Upper lobe of left lung (tissue), 6 donors: ENCODE measurements around the gene SLC25A47. TPM values are rescaled to one million over a fixed set of nuclear protein-coding genes. Genes with fewer than 3 reads are reported as not detected.

ENCODE experiments used
- ATAC-seq, 2 donors: fragments of 200-7000 bp; cut with Tn5 transposase; one replicate each; pipeline ENCODE4 v1.9.1; 2022; ENCODE audit warnings: mild to moderate bottlenecking in 2 of 2, moderate library complexity in 2 of 2; ENCODE audit not compliant: low FRiP score in 2 of 2
- DNase-seq, 2 donors: peaks; one replicate each; pipeline ENCODE4 v3.0.0-alpha.2; 2019 to 2020
- H3K27ac ChIP-seq, 4 donors: fragments of 200-600 bp; sonication (generic); one replicate each; pipeline ENCODE4 v1.5.1; 2016 to 2019
- H3K27me3 ChIP-seq, 4 donors: fragments of 200-600 bp; sonication (generic); one replicate each; pipeline ENCODE4 v1.5.1; 2017 to 2019
- H3K36me3 ChIP-seq, 4 donors: fragments of 200-600 bp; sonication (generic); one replicate each; pipeline ENCODE4 v1.5.1; 2016 to 2019
- H3K4me1 ChIP-seq, 4 donors: fragments of 200-600 bp; sonication (generic); one replicate each; pipeline ENCODE4 v1.5.1; 2018 to 2019
- H3K4me3 ChIP-seq, 4 donors: fragments of 200-600 bp; sonication (generic); one replicate each; pipeline ENCODE4 v1.5.1; 2017 to 2019; ENCODE audit warnings: mild to moderate bottlenecking in 2 of 4, moderate library complexity in 1 of 4
- H3K9me3 ChIP-seq, 4 donors: fragments of 200-600 bp; sonication (generic); one replicate each; pipeline ENCODE4 v1.5.1; 2018 to 2019
- CTCF ChIP-seq, 6 experiments: fragments of 450-650 bp in 4 of 6; fragments of 200-600 bp in 2 of 6; sonication (generic) in 2 of 6; IDR thresholded peaks; one replicate each; pipeline ENCODE4 v1.5.1; 2016 to 2019; ENCODE audit warnings: antibody characterized with exemption in 6 of 6
- EP300 ChIP-seq, 4 donors: sonication (generic); formaldehyde crosslinking; IDR thresholded peaks; one replicate each; pipeline ENCODE4 v1.5.1; 2017; ENCODE audit warnings: antibody characterized with exemption in 4 of 4, control low read depth in 2 of 4
- POLR2A ChIP-seq, 4 donors: fragments of 450-650 bp; IDR thresholded peaks; one replicate each; pipeline ENCODE4 v1.5.1; 2016 to 2017; ENCODE audit warnings: antibody characterized with exemption in 4 of 4, mild to moderate bottlenecking in 2 of 4
- POLR2AphosphoS5 ChIP-seq, 2 donors: sonication (generic); formaldehyde crosslinking; IDR thresholded peaks; one replicate each; pipeline ENCODE4 v1.5.1; 2017; ENCODE audit warnings: antibody characterized with exemption in 2 of 2
- WGBS, 2 donors: methylation state at CpG; one replicate each; pipeline ENCODE4 v1.1.5; 2017 to 2018; 5-methylcytosine and 5-hydroxymethylcytosine counted together
- total RNA-seq, 6 donors: library from RNA; depleted of rRNA in 4 of 6; stranded (reverse); fragments of >200 nt in 4 of 6; gene quantifications; one replicate each; pipeline versions ENCODE4 v1.1.0 to v1.2.1, GENCODE V29; 2016 to 2021
- donor health status: DM: no; HTN: no; CAD: no; lungs with moderate emphysema.
- donor health status: DM: no; HTN: yes; CAD: no; lungs with severe emphysema.

The SLC25A47 gene
- total RNA-seq, 6 donors from 2014 or later: not detected

GRCh38 chr14:100332071-100332639 lies 9.0 kb downstream of the SLC25A47 start:
- Histone ChIP-seq H3K4me1 (no peaks in the 10 kb centered on the region), H3K9me3 (no peaks in the 10 kb centered on the region), H3K27ac (no peak overlapping the region), H3K4me3 (no peak overlapping the region), H3K27me3 (no peaks in the 10 kb centered on the region), H3K36me3 (peaks cover 4 to 48% (median 42%) of the 10 kb centered on the region in 4 donors)
- DNase-seq (no peak), ATAC-seq (no peak)
- 65 to 70% methylated on average over 4 to 11 of the region's 11 CpGs for WGBS, 2 donors
- TF ChIP-seq EP300 (IDR thresholded peaks at IDR 0.05) (no peak), POLR2AphosphoS5 (IDR thresholded peaks at IDR 0.05) (no peak), POLR2A (IDR thresholded peaks at IDR 0.05) (no peak), CTCF (IDR thresholded peaks at IDR 0.05) (no peak)

- Histone ChIP-seq H3K27ac (no peak overlapping the region), H3K4me3 (no peak overlapping the region), H3K4me1 (no peaks in the 10 kb centered on the region), H3K36me3 (peaks cover 7 to 55% (median 48%) of the 10 kb centered on the region in 4 donors), H3K27me3 (no peaks in the 10 kb centered on the region), H3K9me3 (no peaks in the 10 kb centered on the region)
- ATAC-seq (no peak), DNase-seq (peak in 1 of 2 donors; percentile 62)
- WGBS, 2 donors: 93 to 100% methylated on average over 2 to 8 of the region's 8 CpGs
- TF ChIP-seq POLR2A (IDR thresholded peaks at IDR 0.05): no peak
- no peak for TF ChIP-seq CTCF (IDR thresholded peaks at IDR 0.05)
- no peak for TF ChIP-seq EP300 (IDR thresholded peaks at IDR 0.05)
- no peak for TF ChIP-seq POLR2AphosphoS5 (IDR thresholded peaks at IDR 0.05)
Observed at GRCh38 chr14:100332797-100333196, 9.7 kb downstream of the SLC25A47 start.

GRCh38 chr14:100333311-100333710 lies 10.2 kb downstream of the SLC25A47 start:
- no peak for DNase-seq
- Histone ChIP-seq H3K9me3 (no peaks in the 10 kb centered on the region), H3K4me1 (no peaks in the 10 kb centered on the region), H3K4me3 (no peak overlapping the region), H3K36me3 (peaks cover 7 to 60% (median 53%) of the 10 kb centered on the region in 4 donors), H3K27me3 (no peaks in the 10 kb centered on the region), H3K27ac (no peak overlapping the region)
- no peak for ATAC-seq
- no peak for TF ChIP-seq EP300 (IDR thresholded peaks at IDR 0.05)
- TF ChIP-seq CTCF (IDR thresholded peaks at IDR 0.05): no peak
- 91 to 94% methylated on average over 4 to 8 of the region's 8 CpGs for WGBS, 2 donors

- Histone ChIP-seq H3K4me1 (no peaks in the 10 kb centered on the region), H3K9me3 (no peaks in the 10 kb centered on the region), H3K4me3 (no peak overlapping the region), H3K27me3 (no peaks in the 10 kb centered on the region), H3K36me3 (peaks cover 7 to 65% (median 55%) of the 10 kb centered on the region in 4 donors), H3K27ac (no peak overlapping the region)
- DNase-seq: no peak
- TF ChIP-seq CTCF (IDR thresholded peaks at IDR 0.05): no peak
- no peak for TF ChIP-seq POLR2AphosphoS5 (IDR thresholded peaks at IDR 0.05)
- TF ChIP-seq EP300 (IDR thresholded peaks at IDR 0.05): no peak
- no peak for TF ChIP-seq POLR2A (IDR thresholded peaks at IDR 0.05)
- ATAC-seq: no peak
- WGBS, 2 donors: 72 to 89% methylated on average over 1 to 7 of the region's 7 CpGs
Observed at GRCh38 chr14:100333827-100334226, 10.7 kb downstream of the SLC25A47 start.

GRCh38 chr14:100334904-100335303 lies 11.8 kb downstream of the SLC25A47 start:
- DNase-seq (no peak), ATAC-seq (no peak)
- Histone ChIP-seq H3K4me1 (peaks cover 0 to 1% (median 0%) of the 10 kb centered on the region in 4 donors), H3K27me3 (no peaks in the 10 kb centered on the region), H3K4me3 (no peak overlapping the region), H3K9me3 (no peaks in the 10 kb centered on the region), H3K27ac (no peak overlapping the region), H3K36me3 (peaks cover 7 to 73% (median 62%) of the 10 kb centered on the region in 4 donors)
- no peak for TF ChIP-seq POLR2AphosphoS5 (IDR thresholded peaks at IDR 0.05)
- no peak for TF ChIP-seq EP300 (IDR thresholded peaks at IDR 0.05)
- TF ChIP-seq POLR2A (IDR thresholded peaks at IDR 0.05): no peak
- no peak for TF ChIP-seq CTCF (IDR thresholded peaks at IDR 0.05)
- WGBS, 2 donors: 87 to 91% methylated on average over 10 to 12 of the region's 12 CpGs
